WTC11 (cell line): ENCODE measurements around the gene MKI67.

Source experiments
- ATF6 ChIP-seq: sonication (generic); formaldehyde crosslinking; IDR thresholded peaks from 2 replicates; pipeline ENCODE4 v1.8.1; 2023; ENCODE audit warnings: mild to moderate bottlenecking, missing genetic modification reagents
- CTCF ChIP-seq: fragments of 200-600 bp; IDR thresholded peaks from 2 replicates; pipeline ENCODE4 v1.8.0; 2022; ENCODE audit warnings: antibody characterized with exemption
- E2F1 ChIP-seq: sonication (generic); formaldehyde crosslinking; IDR thresholded peaks from 2 replicates; pipeline ENCODE4 v1.8.0; 2022; ENCODE audit warnings: mild to moderate bottlenecking, missing genetic modification reagents
- ELF4 ChIP-seq: sonication (generic); formaldehyde crosslinking; IDR thresholded peaks from 2 replicates; pipeline ENCODE4 v1.8.1; 2022; ENCODE audit warnings: low read depth, mild to moderate bottlenecking, moderate library complexity, missing genetic modification reagents
- FOXP1 ChIP-seq: sonication (generic); formaldehyde crosslinking; IDR thresholded peaks from 2 replicates; pipeline ENCODE4 v1.8.0; 2022; ENCODE audit warnings: missing genetic modification reagents, mild to moderate bottlenecking, moderate library complexity, borderline replicate concordance
- STAT6 ChIP-seq: sonication (generic); formaldehyde crosslinking; conservative IDR thresholded peaks from 2 replicates; pipeline ENCODE4 v1.8.1; 2023; ENCODE audit warnings: mild to moderate bottlenecking, low read depth, missing genetic modification reagents, moderate library complexity
- USF2 ChIP-seq: sonication (generic); formaldehyde crosslinking; IDR thresholded peaks from 2 replicates; pipeline ENCODE4 v1.8.1; 2023; ENCODE audit warnings: mild to moderate bottlenecking, missing genetic modification reagents, moderate library complexity

GRCh38 chr10:128063736-128064107, 62.5 kb downstream of the MKI67 start:
- TF ChIP-seq ELF4 (CRISPR knock-in tag): no peak
- TF ChIP-seq CTCF: no peak
- no peak for TF ChIP-seq FOXP1 (CRISPR knock-in tag)
- no peak for TF ChIP-seq ATF6 (CRISPR knock-in tag)
- no peak for TF ChIP-seq E2F1 (CRISPR knock-in tag)
- no peak for TF ChIP-seq USF2 (CRISPR knock-in tag)
- TF ChIP-seq STAT6 (CRISPR knock-in tag): no peak
